ENCODE measurements around the gene RBMS3.

DNA sequence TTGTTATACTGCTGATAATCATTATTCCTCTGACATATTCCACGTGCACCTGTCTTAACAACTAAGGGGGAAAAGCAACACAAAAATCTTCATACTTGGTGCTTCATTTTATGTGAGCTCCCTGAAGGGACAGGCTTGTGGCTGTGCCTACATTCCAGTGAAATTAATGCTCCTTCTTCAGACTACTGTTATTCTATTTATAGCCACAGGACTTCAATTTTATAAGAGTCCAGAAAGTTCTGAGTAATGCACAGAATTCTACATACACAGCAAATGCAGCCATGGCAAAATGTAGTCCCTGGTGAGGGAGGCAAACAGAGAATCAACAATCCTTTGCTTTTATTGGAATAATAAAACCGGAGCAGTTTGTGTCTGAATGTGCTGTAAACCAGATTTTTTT is 417.1 kb downstream of the RBMS3 start:
- no peak for TF ChIP-seq EP300 (IDR thresholded peaks at IDR 0.05)
- TF ChIP-seq, protein P1, sequence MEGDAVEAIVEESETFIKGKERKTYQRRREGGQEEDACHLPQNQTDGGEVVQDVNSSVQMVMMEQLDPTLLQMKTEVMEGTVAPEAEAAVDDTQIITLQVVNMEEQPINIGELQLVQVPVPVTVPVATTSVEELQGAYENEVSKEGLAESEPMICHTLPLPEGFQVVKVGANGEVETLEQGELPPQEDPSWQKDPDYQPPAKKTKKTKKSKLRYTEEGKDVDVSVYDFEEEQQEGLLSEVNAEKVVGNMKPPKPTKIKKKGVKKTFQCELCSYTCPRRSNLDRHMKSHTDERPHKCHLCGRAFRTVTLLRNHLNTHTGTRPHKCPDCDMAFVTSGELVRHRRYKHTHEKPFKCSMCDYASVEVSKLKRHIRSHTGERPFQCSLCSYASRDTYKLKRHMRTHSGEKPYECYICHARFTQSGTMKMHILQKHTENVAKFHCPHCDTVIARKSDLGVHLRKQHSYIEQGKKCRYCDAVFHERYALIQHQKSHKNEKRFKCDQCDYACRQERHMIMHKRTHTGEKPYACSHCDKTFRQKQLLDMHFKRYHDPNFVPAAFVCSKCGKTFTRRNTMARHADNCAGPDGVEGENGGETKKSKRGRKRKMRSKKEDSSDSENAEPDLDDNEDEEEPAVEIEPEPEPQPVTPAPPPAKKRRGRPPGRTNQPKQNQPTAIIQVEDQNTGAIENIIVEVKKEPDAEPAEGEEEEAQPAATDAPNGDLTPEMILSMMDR (IDR thresholded peaks at IDR 0.05): no peak
